HepG2 (cell line): Measurements from ENCODE around the gene LIMS2. TPM values are rescaled to one million over a fixed set of nuclear protein-coding genes. Genes with fewer than 3 reads are reported as not detected.

Source experiments
- ATAC-seq: fragments of 200-7000 bp; cut with Tn5 transposase; 3 replicates; pipeline ENCODE4 v1.9.1; 2020; ENCODE audit warnings: mild to moderate bottlenecking, moderate library complexity
- BruUV-seq: library from RNA; stranded (reverse); fragments of 400-500 nt; replicated peaks from 2 replicates; lab custom pipeline; 2021; lab: Mats Ljungman, UMichigan
- CTCF ChIA-PET: fragments of 300-600 bp; formaldehyde crosslinking; extraction: SDS; loops from one replicate; lab custom pipeline; 2021; ENCODE audit warnings: low total read pairs, inconsistent platforms, low intra/inter-chr PET ratio; lab: Yijun Ruan, JAX
- POLR2A ChIA-PET: fragments of 350-600 bp; sonication (Branson Sonifier 250); formaldehyde crosslinking; loops from one replicate; lab custom pipeline; 2020; ENCODE audit warnings: antibody characterized with exemption, inconsistent platforms; lab: Yijun Ruan, JAX
- DNase-seq: peaks from one replicate; pipeline ENCODE4 v3.0.0-alpha.2; 2015; ENCODE audit warnings: low spot score
- FAIRE-seq: peaks from 3 replicates; lab custom pipeline; 2011; peaks lifted over from hg19 to GRCh38; lab: Jason Lieb, UNC
- H2AFZ ChIP-seq: one replicate; pipeline ENCODE4 v1.6.1; 2011; ENCODE audit warnings: low read length, inconsistent platforms
- H3K27ac ChIP-seq: fragments of 300-600 bp; 3 replicates; pipeline ENCODE4 v1.8.0; 2011; ENCODE audit warnings: mixed run types, mild to moderate bottlenecking, mixed read lengths, low read length, inconsistent platforms; ENCODE audit not compliant: insufficient read depth; ENCODE audit errors: extremely low read length
- H3K27me3 ChIP-seq, 2 experiments: fragments of 200-600 bp in 1 of 2; 2 replicates in 1 of 2; 3 replicates in 1 of 2; pipeline versions ENCODE4 v1.6.0 to v1.8.0; 2011; ENCODE audit warnings: low read length in 2 of 2, mild to moderate bottlenecking in 2 of 2, moderate library complexity in 2 of 2, inconsistent platforms in 1 of 2; ENCODE audit not compliant: insufficient read depth in 2 of 2, control insufficient read depth in 1 of 2
- H3K36me3 ChIP-seq, 2 experiments: fragments of 200-600 bp in 1 of 2; replicated peaks in 1 of 2; 2 replicates in 1 of 2; 3 replicates in 1 of 2; pipeline versions ENCODE4 v1.5.1 to v1.8.0; 2011; ENCODE audit warnings: low read length in 2 of 2, inconsistent platforms in 1 of 2; ENCODE audit not compliant: insufficient read depth in 2 of 2, control insufficient read depth in 1 of 2
- H3K4me1 ChIP-seq: 2 replicates; pipeline ENCODE4 v1.5.1; 2012; ENCODE audit warnings: low read length, inconsistent platforms; ENCODE audit not compliant: insufficient read depth
- H3K4me2 ChIP-seq: 2 replicates; pipeline ENCODE4 v1.6.0; 2011; ENCODE audit warnings: low read depth, low read length, inconsistent platforms
- H3K4me3 ChIP-seq, 3 experiments: fragments of 200-600 bp in 1 of 3; sonication (generic), shearing (Covaris generic) in 1 of 3; replicated peaks in 1 of 3; 2 replicates each; pipeline ENCODE4 v1.5.1; 2011 to 2016; ENCODE audit warnings: low read length in 3 of 3, inconsistent platforms in 2 of 3, low read depth in 2 of 3, mild to moderate bottlenecking in 2 of 3, control low read depth in 1 of 3, mixed read lengths in 1 of 3; ENCODE audit not compliant: insufficient read depth in 1 of 3
- H3K79me2 ChIP-seq: one replicate; pipeline ENCODE4 v1.6.1; 2011; ENCODE audit warnings: low read length, inconsistent platforms; ENCODE audit not compliant: insufficient read depth
- H3K9ac ChIP-seq: 2 replicates; pipeline ENCODE4 v1.6.0; 2011; ENCODE audit warnings: mild to moderate bottlenecking, low read depth, low read length, inconsistent platforms; ENCODE audit not compliant: insufficient read depth
- H3K9me3 ChIP-seq: 2 replicates; pipeline ENCODE4 v1.5.1; 2012; ENCODE audit warnings: mild to moderate bottlenecking, low read length
- H4K20me1 ChIP-seq: 2 replicates; pipeline ENCODE4 v1.6.0; 2011; ENCODE audit warnings: inconsistent platforms, mild to moderate bottlenecking, low read length, moderate library complexity; ENCODE audit not compliant: insufficient read depth
- EED ChIP-seq: sonication (generic); formaldehyde crosslinking; IDR thresholded peaks from 2 replicates; pipeline ENCODE4 v1.5.0; 2020; ENCODE audit warnings: mild to moderate bottlenecking, missing genetic modification reagents
- HDAC2 ChIP-seq: sonication (generic); formaldehyde crosslinking; IDR thresholded peaks from 2 replicates; pipeline ENCODE4 v1.4.0; 2020; ENCODE audit warnings: missing genetic modification reagents
- REL ChIP-seq: sonication (generic); formaldehyde crosslinking; conservative IDR thresholded peaks from 2 replicates; pipeline ENCODE4 v1.8.0; 2022; ENCODE audit warnings: mild to moderate bottlenecking, missing genetic modification reagents, moderate library complexity
- SIX4 ChIP-seq: sonication (generic); formaldehyde crosslinking; IDR thresholded peaks from 2 replicates; pipeline ENCODE4 v1.4.0; 2020; ENCODE audit warnings: missing genetic modification reagents
- ZNF724P ChIP-seq: sonication (generic); formaldehyde crosslinking; IDR thresholded peaks from 2 replicates; pipeline ENCODE4 v1.8.0; 2022; ENCODE audit warnings: missing genetic modification reagents, borderline replicate concordance
- ZSCAN20 ChIP-seq: sonication (generic); formaldehyde crosslinking; IDR thresholded peaks from 2 replicates; pipeline ENCODE4 v1.4.0; 2020; ENCODE audit warnings: missing genetic modification reagents, mild to moderate bottlenecking, borderline replicate concordance
- WGBS: methylation state at CpG from one replicate; pipeline ENCODE4 v1.1.6; 2017; ENCODE audit warnings: low lambda C conversion rate; 5-methylcytosine and 5-hydroxymethylcytosine counted together
- in situ Hi-C: cut with HindIII; loops from 2 replicates; pipeline ENCODE4 v1.10.0; 2017; ENCODE audit warnings: low pct_unique_long_range_greater_than_20kb; ENCODE audit not compliant: extremely low pct_ligation_motif_present
- intact Hi-C: fragments of 100-400 bp; cut with micrococcal nuclease; formaldehyde crosslinking; loops from one replicate; pipeline ENCODE4 v1.10.0; 2022; ENCODE audit not compliant: unreplicated experiment
- polyA plus RNA-seq, 8 experiments: library from polyadenylated mRNA; depleted of rRNA in 3 of 8; stranded (reverse) in 7 of 8; unstranded in 1 of 8; fragments of >200 nt; fragmentation: Illumina TruSeq in 4 of 8; extraction: Trizol in 4 of 8; gene quantifications; 2 replicates each; pipeline versions ENCODE4 v1.2.1 to v1.2.3, GENCODE V29; 2011 to 2016; ENCODE audit warnings: low read depth in 4 of 8, missing spikeins in 1 of 8, mixed read lengths in 1 of 8; ENCODE audit not compliant: insufficient read depth in 1 of 8
- total RNA-seq, 5 experiments: library from RNA; depleted of rRNA; stranded (reverse); fragments of >200 nt; fragmentation: Illumina TruSeq; extraction: Trizol; gene quantifications; 2 replicates each; pipeline ENCODE4 v1.2.3, GENCODE V29; 2016; ENCODE audit warnings: low read depth in 1 of 5
- TF ChIP-seq, protein P1 (sequence below): sonication (generic); formaldehyde crosslinking; IDR thresholded peaks from 2 replicates; pipeline ENCODE4 v1.9.0; 2021; ENCODE audit warnings: missing genetic modification reagents, mild to moderate bottlenecking, borderline replicate concordance
- TF ChIP-seq, protein P2 (sequence below), 2 experiments: sonication (generic) in 1 of 2; formaldehyde crosslinking in 1 of 2; IDR thresholded peaks; 2 replicates each; pipeline versions ENCODE4 v1.4.0 to v1.6.1; 2016 to 2020; ENCODE audit warnings: borderline replicate concordance in 1 of 2, low read depth in 1 of 2, mild to moderate bottlenecking in 1 of 2, missing genetic modification reagents in 1 of 2
- TF ChIP-seq, protein P3 (sequence below): sonication (generic); formaldehyde crosslinking; IDR thresholded peaks from 2 replicates; pipeline ENCODE4 v1.8.1; 2022; ENCODE audit warnings: low read depth, mild to moderate bottlenecking, missing genetic modification reagents
- TF ChIP-seq, protein P4 (sequence below): fragments of 450-650 bp; IDR thresholded peaks from 2 replicates; pipeline ENCODE4 v1.6.1; 2016
- TF ChIP-seq, protein P5 (sequence below): sonication (generic); formaldehyde crosslinking; IDR thresholded peaks from 2 replicates; pipeline ENCODE4 v1.8.0; 2022; ENCODE audit warnings: mild to moderate bottlenecking, missing genetic modification reagents, moderate library complexity

The LIMS2 gene
- total and polyA plus RNA-seq, 2 of the 13 experiments (the other 11 are each of a cell fraction or from before 2014, with no cell fraction given), result 1.0 to 1.9 TPM

DNA sequence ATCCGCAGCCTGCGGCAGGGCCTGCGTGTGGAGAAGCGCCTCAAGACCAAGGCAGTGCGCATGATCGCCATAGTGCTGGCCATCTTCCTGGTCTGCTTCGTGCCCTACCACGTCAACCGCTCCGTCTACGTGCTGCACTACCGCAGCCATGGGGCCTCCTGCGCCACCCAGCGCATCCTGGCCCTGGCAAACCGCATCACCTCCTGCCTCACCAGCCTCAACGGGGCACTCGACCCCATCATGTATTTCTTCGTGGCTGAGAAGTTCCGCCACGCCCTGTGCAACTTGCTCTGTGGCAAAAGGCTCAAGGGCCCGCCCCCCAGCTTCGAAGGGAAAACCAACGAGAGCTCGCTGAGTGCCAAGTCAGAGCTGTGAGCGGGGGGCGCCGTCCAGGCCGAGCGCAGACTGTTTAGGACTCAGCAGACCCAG is 23.9 kb downstream of the LIMS2 start:
- Histone ChIP-seq H3K4me2 (peak overlapping the region; percentile 68), H3K9me3 (no peaks in the 10 kb centered on the region), H3K4me1 (peaks cover 45% of the 10 kb centered on the region), H3K4me3 (peak overlapping the region in 1 of 3 experiments; percentile 58; a peak in 1 of 6 replicates), H3K79me2 (no peaks in the 10 kb centered on the region), H3K27me3 (peaks cover 6 to 74% of the 10 kb centered on the region in 2 experiments), H2AFZ (no peak overlapping the region), H3K27ac (no peak overlapping the region), H3K36me3 (no peaks in the 10 kb centered on the region), H4K20me1 (no peaks in the 10 kb centered on the region), H3K9ac (no peak overlapping the region)
- intact Hi-C loops (no loop called here), in situ Hi-C loops (no loop called here)
- CTCF ChIA-PET, result no interaction called here
- 83% methylated on average over 29 of the region's 29 CpGs for WGBS
- TF ChIP-seq, protein P1, sequence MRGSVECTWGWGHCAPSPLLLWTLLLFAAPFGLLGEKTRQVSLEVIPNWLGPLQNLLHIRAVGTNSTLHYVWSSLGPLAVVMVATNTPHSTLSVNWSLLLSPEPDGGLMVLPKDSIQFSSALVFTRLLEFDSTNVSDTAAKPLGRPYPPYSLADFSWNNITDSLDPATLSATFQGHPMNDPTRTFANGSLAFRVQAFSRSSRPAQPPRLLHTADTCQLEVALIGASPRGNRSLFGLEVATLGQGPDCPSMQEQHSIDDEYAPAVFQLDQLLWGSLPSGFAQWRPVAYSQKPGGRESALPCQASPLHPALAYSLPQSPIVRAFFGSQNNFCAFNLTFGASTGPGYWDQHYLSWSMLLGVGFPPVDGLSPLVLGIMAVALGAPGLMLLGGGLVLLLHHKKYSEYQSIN (CRISPR knock-in tag), result no peak
- TF ChIP-seq EED (peak; percentile 24; the same call in 1 of the 2 replicates), ZSCAN20 (CRISPR knock-in tag) (no peak), HDAC2 (CRISPR knock-in tag) (no peak), REL (CRISPR knock-in tag) (0 out of 2 replicates have a peak, but pooled peaks have one; percentile 63), SIX4 (CRISPR knock-in tag) (no peak), ZNF724P (CRISPR knock-in tag) (0 out of 2 replicates have a peak, but pooled peaks have one; percentile 30)
- TF ChIP-seq, protein P2, sequence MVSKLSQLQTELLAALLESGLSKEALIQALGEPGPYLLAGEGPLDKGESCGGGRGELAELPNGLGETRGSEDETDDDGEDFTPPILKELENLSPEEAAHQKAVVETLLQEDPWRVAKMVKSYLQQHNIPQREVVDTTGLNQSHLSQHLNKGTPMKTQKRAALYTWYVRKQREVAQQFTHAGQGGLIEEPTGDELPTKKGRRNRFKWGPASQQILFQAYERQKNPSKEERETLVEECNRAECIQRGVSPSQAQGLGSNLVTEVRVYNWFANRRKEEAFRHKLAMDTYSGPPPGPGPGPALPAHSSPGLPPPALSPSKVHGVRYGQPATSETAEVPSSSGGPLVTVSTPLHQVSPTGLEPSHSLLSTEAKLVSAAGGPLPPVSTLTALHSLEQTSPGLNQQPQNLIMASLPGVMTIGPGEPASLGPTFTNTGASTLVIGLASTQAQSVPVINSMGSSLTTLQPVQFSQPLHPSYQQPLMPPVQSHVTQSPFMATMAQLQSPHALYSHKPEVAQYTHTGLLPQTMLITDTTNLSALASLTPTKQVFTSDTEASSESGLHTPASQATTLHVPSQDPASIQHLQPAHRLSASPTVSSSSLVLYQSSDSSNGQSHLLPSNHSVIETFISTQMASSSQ (IDR thresholded peaks at IDR 0.05; ENCODE audit: low read depth), result no peak
- TF ChIP-seq, protein P2 (CRISPR knock-in tag; IDR thresholded peaks at IDR 0.05; ENCODE audit: borderline replicate concordance), result no peak
- TF ChIP-seq, protein P3, sequence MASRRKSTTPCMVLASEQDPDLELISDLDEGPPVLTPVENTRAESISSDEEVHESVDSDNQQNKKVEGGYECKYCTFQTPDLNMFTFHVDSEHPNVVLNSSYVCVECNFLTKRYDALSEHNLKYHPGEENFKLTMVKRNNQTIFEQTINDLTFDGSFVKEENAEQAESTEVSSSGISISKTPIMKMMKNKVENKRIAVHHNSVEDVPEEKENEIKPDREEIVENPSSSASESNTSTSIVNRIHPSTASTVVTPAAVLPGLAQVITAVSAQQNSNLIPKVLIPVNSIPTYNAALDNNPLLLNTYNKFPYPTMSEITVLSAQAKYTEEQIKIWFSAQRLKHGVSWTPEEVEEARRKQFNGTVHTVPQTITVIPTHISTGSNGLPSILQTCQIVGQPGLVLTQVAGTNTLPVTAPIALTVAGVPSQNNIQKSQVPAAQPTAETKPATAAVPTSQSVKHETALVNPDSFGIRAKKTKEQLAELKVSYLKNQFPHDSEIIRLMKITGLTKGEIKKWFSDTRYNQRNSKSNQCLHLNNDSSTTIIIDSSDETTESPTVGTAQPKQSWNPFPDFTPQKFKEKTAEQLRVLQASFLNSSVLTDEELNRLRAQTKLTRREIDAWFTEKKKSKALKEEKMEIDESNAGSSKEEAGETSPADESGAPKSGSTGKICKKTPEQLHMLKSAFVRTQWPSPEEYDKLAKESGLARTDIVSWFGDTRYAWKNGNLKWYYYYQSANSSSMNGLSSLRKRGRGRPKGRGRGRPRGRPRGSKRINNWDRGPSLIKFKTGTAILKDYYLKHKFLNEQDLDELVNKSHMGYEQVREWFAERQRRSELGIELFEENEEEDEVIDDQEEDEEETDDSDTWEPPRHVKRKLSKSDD (CRISPR knock-in tag), result no peak
- TF ChIP-seq, protein P4, sequence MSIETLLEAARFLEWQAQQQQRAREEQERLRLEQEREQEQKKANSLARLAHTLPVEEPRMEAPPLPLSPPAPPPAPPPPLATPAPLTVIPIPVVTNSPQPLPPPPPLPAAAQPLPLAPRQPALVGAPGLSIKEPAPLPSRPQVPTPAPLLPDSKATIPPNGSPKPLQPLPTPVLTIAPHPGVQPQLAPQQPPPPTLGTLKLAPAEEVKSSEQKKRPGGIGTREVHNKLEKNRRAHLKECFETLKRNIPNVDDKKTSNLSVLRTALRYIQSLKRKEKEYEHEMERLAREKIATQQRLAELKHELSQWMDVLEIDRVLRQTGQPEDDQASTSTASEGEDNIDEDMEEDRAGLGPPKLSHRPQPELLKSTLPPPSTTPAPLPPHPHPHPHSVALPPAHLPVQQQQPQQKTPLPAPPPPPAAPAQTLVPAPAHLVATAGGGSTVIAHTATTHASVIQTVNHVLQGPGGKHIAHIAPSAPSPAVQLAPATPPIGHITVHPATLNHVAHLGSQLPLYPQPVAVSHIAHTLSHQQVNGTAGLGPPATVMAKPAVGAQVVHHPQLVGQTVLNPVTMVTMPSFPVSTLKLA, result no peak
- TF ChIP-seq, protein P5, sequence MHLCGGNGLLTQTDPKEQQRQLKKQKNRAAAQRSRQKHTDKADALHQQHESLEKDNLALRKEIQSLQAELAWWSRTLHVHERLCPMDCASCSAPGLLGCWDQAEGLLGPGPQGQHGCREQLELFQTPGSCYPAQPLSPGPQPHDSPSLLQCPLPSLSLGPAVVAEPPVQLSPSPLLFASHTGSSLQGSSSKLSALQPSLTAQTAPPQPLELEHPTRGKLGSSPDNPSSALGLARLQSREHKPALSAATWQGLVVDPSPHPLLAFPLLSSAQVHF (CRISPR knock-in tag), result no peak
- no peak for ATAC-seq
- FAIRE-seq, result no peak
- POLR2A ChIA-PET, result no interaction called here
- DNase-seq, result no peak
- no TSS peak for BruUV-seq
